Adipocyte (in vitro differentiated cells): ENCODE results near the gene GSTP1.
A peak's percentile ranks its signal among the peaks of the same experiment; 100 is the strongest.
"Not testable (repeated sequence)": the region's sequence is repeated elsewhere in the genome, so short reads cannot be mapped to it uniquely, and the experiment has no call there.

Experiments
- DNase-seq: peaks from one replicate; pipeline ENCODE4 v3.0.0-alpha.2; 2015; ENCODE audit warnings: low read depth
- H3K27me3 ChIP-seq: replicated peaks from 2 replicates; pipeline ENCODE4 v1.7.0; 2013; ENCODE audit warnings: mild to moderate bottlenecking, low read length, moderate library complexity; ENCODE audit not compliant: control insufficient read depth, insufficient read depth
- H3K36me3 ChIP-seq: 2 replicates; pipeline ENCODE4 v1.7.0; 2013; ENCODE audit warnings: low read length, mild to moderate bottlenecking, moderate library complexity; ENCODE audit not compliant: control insufficient read depth, insufficient read depth, severe bottlenecking
- H3K4me1 ChIP-seq: 2 replicates; pipeline ENCODE4 v1.7.0; 2013; ENCODE audit warnings: mild to moderate bottlenecking, low read length, moderate library complexity; ENCODE audit not compliant: control insufficient read depth, insufficient read depth
- H3K4me3 ChIP-seq: 2 replicates; pipeline ENCODE4 v1.7.0; 2013; ENCODE audit warnings: mild to moderate bottlenecking, low read length, moderate library complexity
- H3K9ac ChIP-seq: 2 replicates; pipeline ENCODE4 v1.7.0; 2013; ENCODE audit warnings: mild to moderate bottlenecking, low read length, moderate library complexity
- H3K9me3 ChIP-seq: 2 replicates; pipeline ENCODE4 v1.7.0; 2013; ENCODE audit warnings: mild to moderate bottlenecking, low read length, moderate library complexity; ENCODE audit not compliant: control insufficient read depth

GSTP1 gene

GRCh38 chr11:67600324-67601029 is 16.9 kb downstream of the GSTP1 start:
- peaks cover 5% of the 10 kb centered on the region for H3K9me3 ChIP-seq
- no peak overlapping the region for H3K4me3 ChIP-seq
- H3K4me1 ChIP-seq: no peaks in the 10 kb centered on the region
- H3K36me3 ChIP-seq: no peaks in the 10 kb centered on the region
- no peak for DNase-seq
- H3K27me3 ChIP-seq: peaks cover 15% of the 10 kb centered on the region
- H3K9ac ChIP-seq: no peak overlapping the region

GRCh38 chr11:67601098-67601497 is 17.5 kb downstream of the GSTP1 start:
- Histone ChIP-seq H3K4me3 (no peak overlapping the region), H3K27me3 (peaks cover 15% of the 10 kb centered on the region), H3K9me3 (peaks cover 5% of the 10 kb centered on the region), H3K36me3 (no peaks in the 10 kb centered on the region), H3K9ac (no peak overlapping the region), H3K4me1 (peaks cover 1% of the 10 kb centered on the region)
- no peak for DNase-seq

GRCh38 chr11:67604119-67604518 is 20.5 kb downstream of the GSTP1 start:
- not testable (repeated sequence) for H3K9me3 ChIP-seq, H3K9ac ChIP-seq, H3K4me3 ChIP-seq, H3K36me3 ChIP-seq, DNase-seq
- Histone ChIP-seq H3K27me3 (peaks cover 15% of the 10 kb centered on the region), H3K4me1 (peaks cover 17% of the 10 kb centered on the region)

GRCh38 chr11:67604815-67605214 is 21.2 kb downstream of the GSTP1 start:
- peaks cover 12% of the 10 kb centered on the region for H3K27me3 ChIP-seq
- H3K9me3 ChIP-seq: peaks cover 3% of the 10 kb centered on the region
- DNase-seq: no peak
- peaks cover 17% of the 10 kb centered on the region for H3K4me1 ChIP-seq
- no peak overlapping the region for H3K4me3 ChIP-seq
- H3K9ac ChIP-seq: no peak overlapping the region
- peaks cover 12% of the 10 kb centered on the region for H3K36me3 ChIP-seq

- DNase-seq: no peak
- H3K4me3 ChIP-seq: no peak overlapping the region
- peaks cover 18% of the 10 kb centered on the region for H3K36me3 ChIP-seq
- peaks cover 3% of the 10 kb centered on the region for H3K9me3 ChIP-seq
- no peak overlapping the region for H3K9ac ChIP-seq
- H3K4me1 ChIP-seq: peaks cover 17% of the 10 kb centered on the region
- H3K27me3 ChIP-seq: peaks cover 6% of the 10 kb centered on the region
Measured at GRCh38 chr11:67605231-67606011, 21.8 kb downstream of the GSTP1 start.

GRCh38 chr11:67606093-67606491 is 22.5 kb downstream of the GSTP1 start:
- Histone ChIP-seq H3K36me3 (peaks cover 25% of the 10 kb centered on the region), H3K9ac (peak overlapping the region; percentile 99), H3K4me3 (peak overlapping the region; percentile 99), H3K9me3 (peaks cover 3% of the 10 kb centered on the region), H3K27me3 (no peaks in the 10 kb centered on the region), H3K4me1 (peaks cover 17% of the 10 kb centered on the region)
- peak; percentile 29 for DNase-seq

- Histone ChIP-seq H3K4me3 (peak within 1 kb of the TSS; percentile 99), H3K27me3 (no peaks in the 10 kb centered on the region), H3K9me3 (peaks cover 3% of the 10 kb centered on the region), H3K4me1 (peaks cover 17% of the 10 kb centered on the region), H3K9ac (peak within 1 kb of the TSS; percentile 99), H3K36me3 (peaks cover 31% of the 10 kb centered on the region)
- DNase-seq: peak; percentile 98
Measured at GRCh38 chr11:67606492-67607295, 23.1 kb downstream of the GSTP1 start, which contains the start of gene NDUFV1. Gene NDUFV1, plus strand, starts transcription at chr11:67606936. Its CDS starts 69 bp downstream, at chr11:67607005.

GRCh38 chr11:67607507-67607906 is 23.9 kb downstream of the GSTP1 start:
- Histone ChIP-seq H3K9ac (peak overlapping the region; percentile 99), H3K4me3 (peak overlapping the region; percentile 99), H3K4me1 (peaks cover 17% of the 10 kb centered on the region), H3K27me3 (no peaks in the 10 kb centered on the region), H3K36me3 (peaks cover 39% of the 10 kb centered on the region), H3K9me3 (peaks cover 3% of the 10 kb centered on the region)
- DNase-seq: no peak

- H3K4me3 ChIP-seq: no peak overlapping the region
- H3K9me3 ChIP-seq: no peaks in the 10 kb centered on the region
- H3K27me3 ChIP-seq: no peaks in the 10 kb centered on the region
- no peak for DNase-seq
- peaks cover 17% of the 10 kb centered on the region for H3K4me1 ChIP-seq
- H3K9ac ChIP-seq: no peak overlapping the region
- H3K36me3 ChIP-seq: peaks cover 44% of the 10 kb centered on the region
Measured at GRCh38 chr11:67608486-67608885, 24.9 kb downstream of the GSTP1 start.

GRCh38 chr11:67609316-67609715 is 25.7 kb downstream of the GSTP1 start:
- H3K4me1 ChIP-seq: peaks cover 23% of the 10 kb centered on the region
- DNase-seq: no peak
- peaks cover 44% of the 10 kb centered on the region for H3K36me3 ChIP-seq
- no peaks in the 10 kb centered on the region for H3K9me3 ChIP-seq
- no peak overlapping the region for H3K9ac ChIP-seq
- H3K4me3 ChIP-seq: no peak overlapping the region
- no peaks in the 10 kb centered on the region for H3K27me3 ChIP-seq
